SK-N-SH treated with all-trans-retinoic acid at 6 μM for 48 hours (cell line): ENCODE data around the gene LIMCH1.

ENCODE experiments used
- ARNTL ChIP-seq: fragments of 450-650 bp; formaldehyde crosslinking; IDR thresholded peaks from 2 replicates; pipeline ENCODE4 v1.5.0; 2020; ENCODE audit warnings: low read depth, mild to moderate bottlenecking, moderate library complexity, borderline replicate concordance
- BACH2 ChIP-seq: fragments of 250-450 bp; sonication (Bioruptor Pico); IDR thresholded peaks from 2 replicates; pipeline ENCODE4 v1.9.0; 2021; ENCODE audit warnings: mild to moderate bottlenecking, borderline replicate concordance
- CSDC2 ChIP-seq: fragments of 250-450 bp; sonication (Bioruptor Pico); IDR thresholded peaks from 2 replicates; pipeline ENCODE4 v1.5.0; 2020; ENCODE audit warnings: mild to moderate bottlenecking, moderate library complexity
- OSR1 ChIP-seq: fragments of 250-450 bp; sonication (Bioruptor Pico); IDR thresholded peaks from 2 replicates; pipeline ENCODE4 v1.8.0; 2022; ENCODE audit warnings: moderate library complexity, mild to moderate bottlenecking, inconsistent platforms
- PATZ1 ChIP-seq: fragments of 250-450 bp; sonication (Bioruptor Pico); IDR thresholded peaks from 2 replicates; pipeline ENCODE4 v1.8.0; 2020; ENCODE audit warnings: mild to moderate bottlenecking, moderate library complexity, borderline replicate concordance
- RARB ChIP-seq: fragments of 250-450 bp; sonication (Bioruptor Pico); IDR thresholded peaks from 2 replicates; pipeline ENCODE4 v1.8.0; 2021; ENCODE audit warnings: mild to moderate bottlenecking, moderate library complexity
- TOX ChIP-seq: fragments of 250-450 bp; sonication (Bioruptor Pico); IDR thresholded peaks from 2 replicates; pipeline ENCODE4 v1.8.0; 2021; ENCODE audit warnings: mild to moderate bottlenecking, moderate library complexity, borderline replicate concordance
- TSHZ2 ChIP-seq: fragments of 250-450 bp; sonication (Bioruptor Pico); IDR thresholded peaks from 2 replicates; pipeline ENCODE4 v1.5.0; 2020; ENCODE audit warnings: mild to moderate bottlenecking, moderate library complexity
- ZC3H10 ChIP-seq: fragments of 250-450 bp; sonication (Bioruptor Pico); IDR thresholded peaks from 2 replicates; pipeline ENCODE4 v1.5.1; 2021; ENCODE audit warnings: mild to moderate bottlenecking, moderate library complexity

GRCh38 chr4:41611124-41611838, 73.3 kb downstream of the LIMCH1 start:
- no peak for TF ChIP-seq ZC3H10
- no peak for TF ChIP-seq BACH2
- TF ChIP-seq PATZ1 (CRISPR knock-in tag) = no peak
- TF ChIP-seq CSDC2 = no peak
- no peak for TF ChIP-seq ARNTL (CRISPR knock-in tag)
- TF ChIP-seq OSR1 (CRISPR knock-in tag) = no peak
- TF ChIP-seq TSHZ2 (CRISPR knock-in tag) = no peak
- no peak for TF ChIP-seq TOX (CRISPR knock-in tag)
- no peak for TF ChIP-seq RARB (CRISPR knock-in tag)
